Subcutaneous abdominal adipose tissue (tissue), 5 donors: ENCODE results near the gene CPEB4.
A peak's percentile ranks its signal among the peaks of the same experiment; 100 is the strongest.

Experiments used
- H3K27ac ChIP-seq: one replicate; pipeline ENCODE4 v1.7.0; 2013; ENCODE audit warnings: low read depth, mild to moderate bottlenecking, inconsistent platforms, low read length, moderate library complexity
- H3K27me3 ChIP-seq, 5 donors: one replicate each; pipeline ENCODE4 v1.7.0; 2013; ENCODE audit warnings: low read length in 5 of 5, inconsistent platforms in 1 of 5; ENCODE audit not compliant: control insufficient read depth in 5 of 5, insufficient read depth in 4 of 5
- H3K36me3 ChIP-seq, 5 donors: one replicate each; pipeline ENCODE4 v1.7.0; 2013; ENCODE audit warnings: low read length in 5 of 5; ENCODE audit not compliant: control insufficient read depth in 5 of 5, insufficient read depth in 5 of 5
- H3K4me1 ChIP-seq, 5 donors: one replicate each; pipeline ENCODE4 v1.7.0; 2013; ENCODE audit warnings: low read length in 5 of 5, mild to moderate bottlenecking in 3 of 5, moderate library complexity in 1 of 5; ENCODE audit not compliant: control insufficient read depth in 5 of 5, insufficient read depth in 5 of 5
- H3K4me3 ChIP-seq, 5 donors: one replicate each; pipeline ENCODE4 v1.7.0; 2013; ENCODE audit warnings: low read length in 5 of 5, low read depth in 1 of 5
- H3K9ac ChIP-seq, 5 donors: one replicate each; pipeline ENCODE4 v1.7.0; 2013; ENCODE audit warnings: low read length in 5 of 5, mild to moderate bottlenecking in 4 of 5, moderate library complexity in 3 of 5
- H3K9me3 ChIP-seq, 5 donors: one replicate each; pipeline ENCODE4 v1.7.0; 2013; ENCODE audit warnings: low read length in 5 of 5; ENCODE audit not compliant: control insufficient read depth in 5 of 5
- donor health status: healthy.
- donor health status: healthy.
- donor health status: healthy.
- donor health status: healthy.
- donor health status: healthy.

The CPEB4 gene

DNA sequence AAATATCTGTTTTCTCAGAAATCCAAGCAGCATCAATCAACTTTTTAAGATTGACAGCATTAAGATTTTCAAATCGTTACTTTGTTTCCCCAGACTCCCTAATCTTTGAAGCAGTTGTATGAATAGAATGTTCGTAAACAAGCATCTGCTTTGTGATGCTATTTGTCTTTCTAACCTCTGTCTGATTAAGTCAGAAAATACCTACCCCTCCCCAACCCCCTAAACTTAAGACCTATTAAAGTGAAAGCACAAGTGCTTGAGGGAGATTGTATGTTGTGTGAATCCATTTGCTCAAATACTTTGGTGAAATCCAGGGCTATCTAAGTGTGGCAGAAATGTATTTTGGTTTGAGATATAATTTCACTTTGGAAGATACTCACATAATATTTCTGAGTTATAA, 53.0 kb downstream of the CPEB4 start:
- Histone ChIP-seq H3K4me1 (peaks cover 0 to 37% (median 9%) of the 10 kb centered on the region in 5 donors), H3K9ac (no peak overlapping the region), H3K36me3 (peaks cover 11 to 15% (median 13%) of the 10 kb centered on the region in 5 donors), H3K27me3 (no peaks in the 10 kb centered on the region), H3K9me3 (no peaks in the 10 kb centered on the region), H3K4me3 (no peak overlapping the region), H3K27ac (peak overlapping the region; percentile 25)

DNA sequence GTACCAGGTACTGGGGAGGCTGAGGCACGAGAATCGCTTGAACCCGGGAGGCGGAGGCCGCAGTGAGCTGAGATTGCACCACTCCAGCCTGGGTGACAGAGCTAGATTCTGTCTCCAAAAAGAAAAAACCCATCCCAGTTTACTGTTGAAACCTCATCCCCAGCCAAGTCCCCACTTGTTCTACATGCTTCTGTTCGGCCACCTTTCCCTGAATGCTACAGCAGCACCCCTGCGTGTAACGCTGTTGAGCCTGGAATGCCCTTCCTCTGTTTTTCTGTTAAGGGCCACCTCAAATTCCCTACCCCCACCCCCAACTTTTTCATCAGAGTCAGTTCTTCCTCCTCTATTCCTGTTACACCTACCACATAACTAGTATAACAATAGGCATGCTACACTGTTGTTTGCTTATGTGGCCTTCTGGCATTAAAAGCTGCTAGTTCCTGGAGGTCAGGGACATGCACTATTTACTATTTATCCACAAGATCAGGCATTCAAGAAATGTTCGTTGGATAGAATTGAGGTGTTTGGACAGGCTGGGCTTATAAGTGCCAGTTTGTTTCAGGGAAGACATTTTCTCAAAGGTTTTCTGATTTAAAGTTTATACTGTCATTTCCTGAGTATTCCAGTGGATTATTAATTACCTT, 53.7 kb downstream of the CPEB4 start:
- peaks cover 19 to 22% (median 20%) of the 10 kb centered on the region in 5 donors for H3K36me3 ChIP-seq
- peak overlapping the region; percentile 51 for H3K27ac ChIP-seq
- H3K27me3 ChIP-seq, result no peaks in the 10 kb centered on the region
- H3K4me1 ChIP-seq, result peaks cover 0 to 37% (median 9%) of the 10 kb centered on the region in 5 donors
- no peak overlapping the region for H3K4me3 ChIP-seq
- no peaks in the 10 kb centered on the region for H3K9me3 ChIP-seq
- H3K9ac ChIP-seq, result no peak overlapping the region

DNA sequence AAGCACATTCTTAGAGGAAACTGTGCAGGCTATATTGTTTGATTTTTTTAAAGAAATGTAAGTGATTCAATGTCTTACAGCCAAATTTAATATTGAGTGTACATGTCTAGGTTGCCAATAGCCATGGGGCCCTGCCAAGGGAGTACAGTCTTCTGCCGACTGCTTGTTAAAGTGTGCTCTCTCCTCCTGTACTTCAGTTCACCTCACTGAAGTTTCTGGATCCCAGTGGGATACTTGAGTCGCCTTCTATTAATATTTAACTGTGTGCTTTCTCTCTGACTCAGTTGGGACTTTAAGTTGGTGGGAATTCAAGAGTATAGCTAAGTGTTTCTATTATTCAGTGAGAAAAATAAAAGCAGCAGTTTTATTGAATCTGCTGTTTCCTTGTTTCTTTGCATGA, 56.4 kb downstream of the CPEB4 start:
- no peaks in the 10 kb centered on the region for H3K27me3 ChIP-seq
- H3K27ac ChIP-seq, result no peak overlapping the region
- no peak overlapping the region for H3K9ac ChIP-seq
- H3K4me1 ChIP-seq, result peaks cover 0 to 37% (median 9%) of the 10 kb centered on the region in 5 donors
- H3K9me3 ChIP-seq, result no peaks in the 10 kb centered on the region
- H3K4me3 ChIP-seq, result no peak overlapping the region
- H3K36me3 ChIP-seq, result peaks cover 27 to 45% (median 37%) of the 10 kb centered on the region in 5 donors

DNA sequence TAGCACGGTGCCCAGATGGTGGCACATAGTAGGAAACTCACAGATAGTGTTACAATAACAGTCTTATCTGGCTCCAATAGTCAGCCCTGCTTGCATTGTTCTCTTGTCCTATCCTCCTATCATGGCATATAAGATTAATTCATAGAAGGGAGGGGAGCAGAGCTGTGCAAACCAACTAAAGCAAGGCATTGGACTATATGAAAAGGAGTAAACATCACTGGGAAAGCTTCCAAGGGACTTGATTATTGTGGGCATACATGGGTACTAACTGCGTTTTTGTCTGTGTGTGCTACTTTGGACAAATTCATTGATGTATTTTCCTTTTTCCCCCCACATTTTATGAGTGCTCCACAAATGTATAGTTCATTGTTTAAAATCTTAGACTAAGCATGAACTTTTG, 57.0 kb downstream of the CPEB4 start:
- Histone ChIP-seq H3K27ac (no peak overlapping the region), H3K36me3 (peaks cover 31 to 51% (median 43%) of the 10 kb centered on the region in 5 donors), H3K27me3 (no peaks in the 10 kb centered on the region), H3K9ac (no peak overlapping the region), H3K4me1 (peaks cover 0 to 35% (median 9%) of the 10 kb centered on the region in 5 donors), H3K9me3 (no peaks in the 10 kb centered on the region), H3K4me3 (no peak overlapping the region)

DNA sequence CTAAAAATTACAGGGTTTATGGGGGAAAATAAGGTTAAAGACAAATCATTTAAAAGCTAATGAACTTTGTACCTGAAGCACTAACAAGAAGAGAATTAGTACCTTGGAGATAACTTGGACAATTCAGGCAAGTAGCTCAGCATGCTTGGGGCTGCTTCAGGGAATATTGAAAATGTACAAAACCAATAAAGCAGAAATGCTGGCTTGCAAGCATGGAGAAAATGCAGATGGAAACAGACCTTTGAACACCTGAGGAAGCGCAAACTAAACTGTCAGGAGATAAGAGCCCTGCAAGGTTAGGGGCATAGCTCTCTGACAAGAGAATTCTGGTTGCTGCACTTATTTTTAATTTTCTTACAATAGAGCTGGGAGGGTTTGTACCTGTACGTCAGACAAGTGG, 58.2 kb downstream of the CPEB4 start:
- no peak overlapping the region for H3K9ac ChIP-seq
- H3K27ac ChIP-seq, result no peak overlapping the region
- H3K9me3 ChIP-seq, result no peaks in the 10 kb centered on the region
- peaks cover 43 to 62% (median 53%) of the 10 kb centered on the region in 5 donors for H3K36me3 ChIP-seq
- H3K27me3 ChIP-seq, result no peaks in the 10 kb centered on the region
- H3K4me1 ChIP-seq, result peaks cover 0 to 24% (median 9%) of the 10 kb centered on the region in 5 donors
- no peak overlapping the region for H3K4me3 ChIP-seq

DNA sequence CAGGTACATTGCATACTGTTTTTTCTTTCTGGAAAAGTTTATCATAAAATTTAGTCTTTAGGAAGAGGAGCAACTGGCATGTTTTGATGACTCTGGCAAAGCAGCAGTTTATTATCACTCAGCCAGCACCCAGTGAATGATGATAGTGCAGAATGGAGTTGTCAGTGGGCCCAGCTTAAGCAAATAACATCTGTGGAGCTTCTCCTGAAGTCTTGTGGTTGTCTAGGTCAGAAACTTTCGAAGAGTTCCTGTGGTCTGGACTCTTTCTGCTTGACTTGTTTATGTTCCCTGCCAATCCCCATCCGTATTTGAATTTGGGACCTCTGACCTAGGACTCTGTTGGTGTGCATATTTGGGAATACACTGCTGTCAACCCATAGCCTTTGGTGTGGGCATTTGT, 62.7 kb downstream of the CPEB4 start:
- no peaks in the 10 kb centered on the region for H3K9me3 ChIP-seq
- no peak overlapping the region for H3K9ac ChIP-seq
- H3K4me1 ChIP-seq, result no peaks in the 10 kb centered on the region
- H3K36me3 ChIP-seq, result peaks cover 75 to 95% (median 85%) of the 10 kb centered on the region in 5 donors
- no peak overlapping the region for H3K27ac ChIP-seq
- H3K27me3 ChIP-seq, result no peaks in the 10 kb centered on the region
- no peak overlapping the region for H3K4me3 ChIP-seq

DNA sequence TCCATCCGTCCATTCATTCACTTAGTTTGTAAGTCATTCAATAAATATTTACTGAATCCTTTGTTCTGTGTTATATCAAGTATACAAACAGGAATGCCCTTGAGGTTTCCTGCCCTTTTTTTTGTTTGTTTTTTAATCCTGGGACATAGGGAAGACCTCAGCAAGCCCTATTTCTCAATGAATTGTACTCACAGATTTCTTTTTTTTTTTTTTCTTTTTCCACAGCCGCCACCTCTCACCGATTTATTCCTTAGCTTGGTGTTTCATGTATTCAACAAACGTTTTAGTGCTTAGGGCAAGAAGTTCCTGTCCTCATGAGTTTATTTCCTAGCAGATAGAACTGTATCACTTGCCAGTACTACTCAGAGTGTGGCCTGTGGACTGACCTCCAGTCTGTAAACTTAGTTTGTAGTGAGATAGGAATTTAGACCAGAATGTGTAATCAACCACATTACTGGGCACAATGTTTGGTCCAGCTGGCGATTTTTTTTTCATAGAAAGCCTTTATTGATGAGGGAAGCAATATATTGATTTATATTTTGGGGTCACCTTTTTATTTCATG, 65.5 kb downstream of the CPEB4 start:
- Histone ChIP-seq H3K4me1 (no peaks in the 10 kb centered on the region), H3K27ac (no peak overlapping the region), H3K9me3 (no peaks in the 10 kb centered on the region), H3K4me3 (no peak overlapping the region), H3K36me3 (peaks cover 63 to 86% (median 79%) of the 10 kb centered on the region in 5 donors), H3K9ac (no peak overlapping the region), H3K27me3 (no peaks in the 10 kb centered on the region)

DNA sequence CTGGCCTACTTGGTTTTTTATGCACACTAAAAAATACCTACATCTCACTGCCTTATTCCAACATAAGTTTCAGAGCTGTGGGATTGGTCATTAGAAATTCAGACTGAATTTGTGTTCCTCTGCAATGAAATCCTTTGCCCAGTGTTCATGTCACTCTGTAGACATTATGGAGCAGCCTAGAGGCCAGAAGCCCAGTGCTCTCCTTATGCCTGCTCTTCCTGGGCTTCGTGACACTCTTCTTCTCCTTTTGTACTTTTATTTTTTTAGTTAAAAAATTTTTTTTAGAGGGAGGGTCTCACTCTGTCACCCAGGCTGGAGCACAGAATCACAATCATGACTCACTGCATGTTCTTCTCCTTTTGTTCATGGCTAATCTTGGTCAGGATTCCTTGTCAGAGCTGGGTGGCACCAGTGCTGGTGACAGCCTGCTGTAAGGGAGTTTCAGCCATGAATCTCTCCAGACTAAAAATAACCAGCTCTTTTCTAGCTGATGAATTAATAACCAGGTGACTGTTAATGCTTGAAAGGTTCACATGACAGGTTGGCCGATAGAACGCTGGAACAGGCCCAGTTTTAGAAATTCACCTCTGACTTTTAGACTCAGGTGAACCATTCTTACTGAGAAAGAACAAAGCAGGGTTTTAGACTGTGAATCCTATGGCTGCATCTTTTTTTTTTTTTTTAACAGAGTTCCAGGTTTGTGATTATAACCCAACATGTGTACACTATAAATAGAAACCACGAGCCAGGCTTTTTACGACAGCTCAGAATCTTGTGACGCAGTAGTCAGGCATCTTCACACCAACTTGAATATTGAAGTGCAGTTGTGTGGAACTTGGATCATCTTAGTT, 66.7 kb downstream of the CPEB4 start:
- H3K9ac ChIP-seq, result no peak overlapping the region
- H3K27me3 ChIP-seq, result no peaks in the 10 kb centered on the region
- no peaks in the 10 kb centered on the region for H3K4me1 ChIP-seq
- H3K4me3 ChIP-seq, result no peak overlapping the region
- peaks cover 60 to 82% (median 69%) of the 10 kb centered on the region in 5 donors for H3K36me3 ChIP-seq
- H3K27ac ChIP-seq, result peak overlapping the region; percentile 37
- H3K9me3 ChIP-seq, result no peaks in the 10 kb centered on the region

DNA sequence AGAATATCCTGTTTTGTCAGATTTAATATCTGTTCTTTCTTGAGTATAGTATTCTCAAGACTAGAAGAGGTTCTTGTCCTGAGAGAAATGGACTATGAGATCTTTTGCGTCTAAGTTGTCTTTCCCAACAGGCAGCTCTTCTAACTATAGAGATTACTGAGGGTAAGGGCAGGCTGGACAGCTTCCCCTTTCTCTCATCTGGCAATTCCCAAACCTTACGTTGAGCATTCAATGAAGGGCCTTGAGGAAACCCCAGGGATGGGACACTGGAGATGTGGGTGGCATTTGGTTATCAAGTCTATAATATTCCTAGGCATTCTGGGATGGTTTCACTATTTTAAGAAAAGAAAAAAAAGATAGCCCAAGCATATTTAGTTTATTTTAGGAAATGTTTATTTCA, 72.8 kb downstream of the CPEB4 start:
- no peaks in the 10 kb centered on the region for H3K9me3 ChIP-seq
- H3K4me3 ChIP-seq, result no peak overlapping the region
- no peak overlapping the region for H3K9ac ChIP-seq
- no peaks in the 10 kb centered on the region for H3K4me1 ChIP-seq
- peaks cover 2 to 24% (median 15%) of the 10 kb centered on the region in 5 donors for H3K36me3 ChIP-seq
- no peak overlapping the region for H3K27ac ChIP-seq
- H3K27me3 ChIP-seq, result no peaks in the 10 kb centered on the region

DNA sequence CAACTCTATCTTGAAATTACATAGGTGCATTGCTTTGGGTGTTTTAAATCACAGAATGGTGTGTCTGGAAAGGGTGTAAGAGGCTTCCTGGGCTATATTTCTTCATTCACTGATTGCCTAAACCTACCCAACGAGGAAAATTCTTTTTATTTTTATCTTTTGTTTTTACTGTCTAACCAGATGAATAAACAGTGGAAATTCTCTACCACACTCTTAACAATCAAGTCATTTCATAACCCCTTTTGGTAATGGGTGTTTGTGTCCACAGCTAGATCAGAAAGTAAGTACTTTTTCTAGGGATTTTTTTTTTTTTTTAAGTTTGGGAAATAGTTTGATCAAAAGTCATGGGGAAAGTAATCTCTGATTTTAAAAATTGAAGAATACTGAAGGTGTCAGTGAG, 73.3 kb downstream of the CPEB4 start:
- Histone ChIP-seq H3K9ac (no peak overlapping the region), H3K4me3 (no peak overlapping the region), H3K27me3 (no peaks in the 10 kb centered on the region), H3K9me3 (no peaks in the 10 kb centered on the region), H3K27ac (no peak overlapping the region), H3K4me1 (no peaks in the 10 kb centered on the region), H3K36me3 (peaks cover 0 to 21% (median 12%) of the 10 kb centered on the region in 5 donors)
